H1 (cell line): Measurements from ENCODE around the gene POLR1B. TPM values are rescaled to one million over a fixed set of nuclear protein-coding genes. Genes with fewer than 3 reads are reported as not detected.

Experiments used
- CTCF ChIA-PET: fragments of 300-600 bp; sonication (Branson Sonifier 250); formaldehyde crosslinking; loops from one replicate; lab custom pipeline; 2021; ENCODE audit not compliant: partially characterized antibody; lab: Charles Lee
- POLR2A ChIA-PET: fragments of 300-600 bp; sonication (Branson Sonifier 250); formaldehyde crosslinking; loops from one replicate; lab custom pipeline; 2021; ENCODE audit warnings: inconsistent platforms; ENCODE audit not compliant: partially characterized antibody; lab: Charles Lee
- DNase-seq, 2 experiments: peaks; one replicate each; pipeline versions ENCODE4 v3.0.0 to v3.0.0-alpha.2; 2010 to 2022; ENCODE audit warnings: low spot score in 2 of 2, low read depth in 1 of 2, mixed read lengths in 1 of 2
- FAIRE-seq: peaks from 2 replicates; lab custom pipeline; 2011; peaks lifted over from hg19 to GRCh38; lab: Jason Lieb, UNC
- H2AFZ ChIP-seq: 2 replicates; pipeline ENCODE4 v1.8.1; 2012; ENCODE audit warnings: low read length, inconsistent platforms
- H2AK5ac ChIP-seq: 2 replicates; pipeline ENCODE4 v1.6.1; 2013; ENCODE audit warnings: low read depth, low read length
- H2BK120ac ChIP-seq: replicated peaks from 2 replicates; pipeline ENCODE3; 2013; ENCODE audit warnings: low read depth, low read length, inconsistent platforms
- H2BK12ac ChIP-seq: 2 replicates; pipeline ENCODE4 v1.6.1; 2013; ENCODE audit warnings: low read depth, low read length
- H2BK15ac ChIP-seq: 2 replicates; pipeline ENCODE4 v1.6.1; 2013; ENCODE audit warnings: low read length
- H2BK20ac ChIP-seq: 2 replicates; pipeline ENCODE4 v1.6.1; 2013; ENCODE audit warnings: low read length
- H2BK5ac ChIP-seq: 2 replicates; pipeline ENCODE4 v1.6.1; 2013; ENCODE audit warnings: low read depth, low read length
- H3K14ac ChIP-seq: 2 replicates; pipeline ENCODE4 v1.6.1; 2013; ENCODE audit warnings: inconsistent platforms; ENCODE audit not compliant: insufficient read length
- H3K18ac ChIP-seq: 2 replicates; pipeline ENCODE4 v1.6.1; 2013; ENCODE audit warnings: low read length; ENCODE audit errors: extremely low read depth
- H3K23ac ChIP-seq: 2 replicates; pipeline ENCODE4 v1.6.1; 2013; ENCODE audit warnings: inconsistent platforms; ENCODE audit not compliant: insufficient read length
- H3K23me2 ChIP-seq: 2 replicates; pipeline ENCODE4 v1.6.1; 2013; ENCODE audit warnings: low read depth, low read length
- H3K27ac ChIP-seq: 2 replicates; pipeline ENCODE4 v1.6.1; 2011; ENCODE audit warnings: low read depth, low read length, inconsistent platforms
- H3K27me3 ChIP-seq, 4 experiments: replicated peaks in 1 of 4; 1 replicate in 1 of 4; 2 replicates in 3 of 4; pipeline versions ENCODE4 v1.6.1 to v1.8.1; 2011 to 2013; ENCODE audit warnings: low read length in 3 of 4, mild to moderate bottlenecking in 3 of 4, inconsistent platforms in 2 of 4, mixed read lengths in 2 of 4, moderate library complexity in 1 of 4; ENCODE audit not compliant: control insufficient read depth in 3 of 4, insufficient read depth in 3 of 4; ENCODE audit errors: extremely low read depth in 1 of 4
- H3K36me3 ChIP-seq, 4 experiments: 2 replicates each; pipeline versions ENCODE4 v1.6.1 to v1.8.1; 2011 to 2013; ENCODE audit warnings: mild to moderate bottlenecking in 4 of 4, low read length in 3 of 4, moderate library complexity in 2 of 4, control low read depth in 1 of 4, inconsistent platforms in 1 of 4; ENCODE audit not compliant: insufficient read depth in 4 of 4, control insufficient read depth in 2 of 4
- H3K4ac ChIP-seq: replicated peaks from 2 replicates; pipeline ENCODE3; 2013; ENCODE audit warnings: low read length, low read depth, mixed read lengths, inconsistent platforms; ENCODE audit not compliant: insufficient read length
- H3K4me1 ChIP-seq, 4 experiments: replicated peaks in 1 of 4; 1 replicate in 1 of 4; 2 replicates in 3 of 4; pipeline versions ENCODE4 v1.6.1 to v1.8.1; 2011 to 2013; ENCODE audit warnings: low read length in 3 of 4, inconsistent platforms in 2 of 4, mixed read lengths in 1 of 4; ENCODE audit not compliant: insufficient read depth in 4 of 4, control insufficient read depth in 3 of 4
- H3K4me2 ChIP-seq, 2 experiments: 2 replicates each; pipeline versions ENCODE4 v1.6.1 to v1.8.1; 2011 to 2013; ENCODE audit warnings: low read depth in 2 of 2, low read length in 2 of 2, control low read depth in 1 of 2, inconsistent platforms in 1 of 2, mild to moderate bottlenecking in 1 of 2; ENCODE audit not compliant: insufficient read depth in 1 of 2
- H3K4me3 ChIP-seq, 4 experiments: fragments of 200-600, 300-600 bp in 1 of 4; sonication (generic), shearing (Covaris generic), sonication (Bioruptor Twin) in 1 of 4; 2 replicates each; pipeline versions ENCODE4 v1.5.1 to v1.8.1; 2011 to 2016; ENCODE audit warnings: low read length in 4 of 4, low read depth in 3 of 4, control low read depth in 2 of 4, inconsistent platforms in 2 of 4, mild to moderate bottlenecking in 2 of 4, mixed read lengths in 1 of 4, moderate library complexity in 1 of 4; ENCODE audit not compliant: insufficient read depth in 2 of 4; ENCODE audit errors: extremely low read depth in 1 of 4
- H3K56ac ChIP-seq: replicated peaks from 2 replicates; pipeline ENCODE3; 2013; ENCODE audit warnings: low read depth, mild to moderate bottlenecking, mixed read lengths, low read length, inconsistent platforms; ENCODE audit not compliant: insufficient read length
- H3K79me1 ChIP-seq: 2 replicates; pipeline ENCODE4 v1.6.1; 2013; ENCODE audit warnings: low read depth, low read length, control low read depth
- H3K79me2 ChIP-seq, 2 experiments: 2 replicates each; pipeline versions ENCODE4 v1.6.1 to v1.8.1; 2012 to 2013; ENCODE audit warnings: low read length in 2 of 2, mild to moderate bottlenecking in 2 of 2, inconsistent platforms in 1 of 2; ENCODE audit not compliant: insufficient read depth in 2 of 2, control insufficient read depth in 1 of 2
- H3K9ac ChIP-seq, 4 experiments: replicated peaks in 1 of 4; 1 replicate in 1 of 4; 2 replicates in 3 of 4; pipeline versions ENCODE4 v1.6.1 to v1.8.1; 2011 to 2013; ENCODE audit warnings: low read depth in 3 of 4, low read length in 3 of 4, control low read depth in 2 of 4, mild to moderate bottlenecking in 2 of 4, moderate library complexity in 2 of 4, inconsistent platforms in 1 of 4; ENCODE audit errors: extremely low read depth in 1 of 4
- H3K9me3 ChIP-seq, 2 experiments: 2 replicates each; pipeline versions ENCODE4 v1.6.1 to v1.8.1; 2012 to 2013; ENCODE audit warnings: mild to moderate bottlenecking in 2 of 2, moderate library complexity in 2 of 2, control low read depth in 1 of 2, inconsistent platforms in 1 of 2, low read depth in 1 of 2, low read length in 1 of 2, mixed read lengths in 1 of 2; ENCODE audit not compliant: insufficient read depth in 2 of 2
- H4K20me1 ChIP-seq, 2 experiments: replicated peaks in 1 of 2; 2 replicates each; pipeline versions ENCODE3 to v1.8.1; 2011 to 2013; ENCODE audit warnings: inconsistent platforms in 2 of 2, low read length in 2 of 2, mild to moderate bottlenecking in 1 of 2; ENCODE audit not compliant: insufficient read depth in 2 of 2, control insufficient read depth in 1 of 2
- H4K5ac ChIP-seq: 2 replicates; pipeline ENCODE4 v1.6.1; 2013; ENCODE audit warnings: low read length, low read depth, mixed read lengths, inconsistent platforms; ENCODE audit not compliant: insufficient read length
- H4K8ac ChIP-seq: 2 replicates; pipeline ENCODE4 v1.8.0; 2013; ENCODE audit warnings: mild to moderate bottlenecking, moderate library complexity, low read length, inconsistent platforms; ENCODE audit not compliant: insufficient read depth; ENCODE audit errors: extremely low read depth
- H4K91ac ChIP-seq: replicated peaks from 2 replicates; pipeline ENCODE3; 2013; ENCODE audit warnings: low read length, mixed read lengths, inconsistent platforms; ENCODE audit not compliant: insufficient read length
- ASH2L ChIP-seq: fragments of 200-600, 300-600 bp; sonication (generic); IDR thresholded peaks from one replicate; pipeline ENCODE4 v1.7.1; 2017; ENCODE audit warnings: low read length
- CREB1 ChIP-seq: IDR thresholded peaks from 2 replicates; pipeline ENCODE4 v1.6.1; 2012; ENCODE audit warnings: inconsistent platforms
- FOSL1 ChIP-seq: IDR thresholded peaks from 2 replicates; pipeline ENCODE4 v1.6.1; 2011; ENCODE audit warnings: mild to moderate bottlenecking, low read depth, low read length, moderate library complexity; ENCODE audit not compliant: insufficient read depth
- GTF2F1 ChIP-seq: IDR thresholded peaks from 2 replicates; pipeline ENCODE4 v1.6.1; 2012; ENCODE audit warnings: low read depth, low read length, improper control_type of control experiment, borderline replicate concordance
- JUND ChIP-seq: IDR thresholded peaks from 2 replicates; pipeline ENCODE4 v1.6.1; 2011; ENCODE audit warnings: mild to moderate bottlenecking, improper control_type of control experiment, low read length
- POLR2A ChIP-seq, 2 experiments: IDR thresholded peaks; 1 replicate in 1 of 2; 2 replicates in 1 of 2; pipeline ENCODE4 v1.6.1; 2011; ENCODE audit warnings: low read depth in 2 of 2, low read length in 2 of 2, mild to moderate bottlenecking in 2 of 2; ENCODE audit errors: control extremely low read depth in 1 of 2
- RBBP5 ChIP-seq: IDR thresholded peaks from 2 replicates; pipeline ENCODE4 v1.7.1; 2012; ENCODE audit warnings: low read depth, mild to moderate bottlenecking, inconsistent platforms, low read length, moderate library complexity, borderline replicate concordance
- RFX5 ChIP-seq: IDR thresholded peaks from 2 replicates; pipeline ENCODE4 v1.6.1; 2011; ENCODE audit warnings: low read depth, low read length, improper control_type of control experiment, borderline replicate concordance
- SP4 ChIP-seq: IDR thresholded peaks from 2 replicates; pipeline ENCODE4 v1.6.1; 2012; ENCODE audit warnings: low read length, inconsistent platforms
- TAF1 ChIP-seq: IDR thresholded peaks from 2 replicates; pipeline ENCODE4 v1.6.1; 2011; ENCODE audit warnings: mild to moderate bottlenecking, low read depth, low read length
- WGBS, 2 experiments: shearing (Covaris generic) in 1 of 2; methylation state at CpG; one replicate each; pipeline versions ENCODE4 v1.1.6 to v1.1.7; 2013 to 2015; ENCODE audit warnings: low lambda C conversion rate in 2 of 2, mixed read lengths in 2 of 2, inconsistent platforms in 1 of 2, low coverage in 1 of 2, missing lambda C conversion rate in 1 of 2; ENCODE audit not compliant: insufficient replicate concordance in 2 of 2, insufficient coverage in 1 of 2, insufficient read length in 1 of 2; ENCODE audit errors: extremely low coverage in 1 of 2, missing lambda C conversion rate in 1 of 2; 5-methylcytosine and 5-hydroxymethylcytosine counted together
- polyA plus RNA-seq, 7 experiments: library from polyadenylated mRNA; depleted of rRNA in 3 of 7; stranded (reverse) in 5 of 7; unstranded in 2 of 7; fragments of >200 nt in 5 of 7; fragments of 200-250 nt in 2 of 7; gene quantifications; 1 replicate in 5 of 7; 2 replicates in 1 of 7; 4 replicates in 1 of 7; pipeline versions ENCODE4 v1.2.1 to v1.2.3, GENCODE V29; 2011 to 2013; ENCODE audit warnings: missing spikeins in 2 of 7, mixed read lengths in 2 of 7
- total RNA-seq: library from RNA; stranded (reverse); fragmentation: NEBNext Ultra II Directional; extraction: Animal tissue kit (Norgen Biotek cat#: 25700); gene quantifications from 2 replicates; pipeline ENCODE4 v1.2.1, GENCODE V29; 2021
- TF ChIP-seq, protein P1 (sequence below): IDR thresholded peaks from 2 replicates; pipeline ENCODE4 v1.6.1; 2012; ENCODE audit warnings: inconsistent platforms
- TF ChIP-seq, protein P2 (sequence below): IDR thresholded peaks from 2 replicates; pipeline ENCODE4 v1.6.1; 2012; ENCODE audit warnings: inconsistent platforms

POLR1B gene
- total and polyA plus RNA-seq, 2 of the 8 experiments (the other 6 are each of a cell fraction or from before 2014, with no cell fraction given), result 24.3 to 69.4 TPM

DNA sequence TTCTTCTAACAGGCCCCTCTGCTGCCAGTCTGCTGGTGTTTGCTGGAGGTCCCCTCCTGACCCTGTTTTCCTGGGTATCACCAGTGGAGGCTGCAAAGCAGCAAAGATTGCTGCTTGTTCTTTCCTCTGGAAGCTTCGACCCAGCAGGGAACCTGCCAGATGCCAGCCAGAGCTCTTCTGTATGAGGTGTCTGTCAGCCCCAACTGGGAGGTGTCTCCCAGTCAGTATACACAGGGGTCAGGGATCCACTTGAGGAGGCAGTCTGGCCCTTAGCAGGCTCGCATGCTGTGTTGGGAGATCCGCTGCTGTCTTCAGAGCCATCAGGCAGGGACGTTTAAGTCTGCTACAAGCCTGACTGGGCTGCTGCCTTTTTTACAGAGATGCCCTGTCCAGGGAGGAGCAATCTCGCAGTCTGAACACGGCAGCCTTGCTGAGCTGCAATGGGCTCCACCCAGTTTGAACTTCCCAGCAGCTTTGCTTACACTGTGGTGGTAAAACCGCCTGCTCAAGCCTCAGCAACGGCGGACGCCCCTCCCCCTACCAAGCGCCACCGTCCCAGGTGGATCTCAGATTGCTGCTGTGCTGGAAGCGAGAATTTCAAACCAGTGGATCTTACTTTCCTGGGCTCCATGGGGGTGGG is 72.1 kb downstream of the POLR1B start:
- Histone ChIP-seq H3K4me1 (peaks cover 2 to 10% (median 3%) of the 10 kb centered on the region in 4 experiments), H2AFZ (peak overlapping the region; percentile 99), H3K4me2 (peak overlapping the region; percentile 41 to 61; a peak in 3 of 4 replicates), H2BK5ac (peak overlapping the region; percentile 18; the same call in 1 of the 2 replicates), H4K91ac (no peak overlapping the region), H3K56ac (no peak overlapping the region), H3K4ac (no peak overlapping the region), H3K23me2 (no peaks in the 10 kb centered on the region), H2BK15ac (no peak overlapping the region; the same call in 1 of the 2 replicates), H3K79me1 (no peaks in the 10 kb centered on the region), H2BK120ac (no peak overlapping the region), H2AK5ac (no peak overlapping the region), H3K79me2 (no peaks in the 10 kb centered on the region), H3K18ac (peak overlapping the region; percentile 60; the same call in 1 of the 2 replicates), H2BK20ac (no peak overlapping the region), H2BK12ac (0 out of 2 replicates have a peak overlapping the region, but pooled peaks have one; percentile 87), H4K20me1 (no peaks in the 10 kb centered on the region), H4K5ac (peak overlapping the region; percentile 54), H3K9ac (no peak overlapping the region), H3K27me3 (no peaks in the 10 kb centered on the region), H3K14ac (no peak overlapping the region), H4K8ac (peak overlapping the region; percentile 62), H3K36me3 (no peaks in the 10 kb centered on the region), H3K9me3 (no peaks in the 10 kb centered on the region), H3K23ac (no peak overlapping the region), H3K27ac (no peak overlapping the region), H3K4me3 (peak overlapping the region in 3 of 4 experiments; percentile 0 to 6 (median 2); a peak in 1 of 8 replicates)
- DNase-seq, result peak in 1 of 2 experiments; percentile 67
- ChIA-PET CTCF (interaction anchor here (0.8 to 1.1 kb wide), 7 partner anchors 10 to 327 kb away, joined by 3 read pairs; partner anchors contain the start of gene SLC20A1), POLR2A (interaction anchor here (0.6 to 1.8 kb wide), 8 partner anchors 8 to 95 kb away, joined by 3 to 8 read pairs (median 4); partner anchors contain the start of gene SLC20A1)
- no peak for FAIRE-seq
- 47% methylated on average over 13 of the region's 13 CpGs; no CpG with 5 or more reads in 1 of the 2 experiments for WGBS, 2 experiments
- TF ChIP-seq RBBP5 (peak; percentile 93; the same call in 1 of the 2 replicates), RFX5 (no peak), CREB1 (no peak), FOSL1 (no peak), ASH2L (peak; percentile 81), JUND (no peak), SP4 (no peak), GTF2F1 (no peak), TAF1 (0 out of 2 replicates have a peak, but pooled peaks have one; percentile 20), POLR2A (IDR thresholded peaks at IDR 0.05; ENCODE audit: control extremely low read depth in 1 of 2, low read depth in 2 of 2, low read length in 2 of 2) (0 out of 3 replicates have a peak, but pooled peaks of 1 of the 2 experiments have one; percentile 34)
- TF ChIP-seq, protein P1, sequence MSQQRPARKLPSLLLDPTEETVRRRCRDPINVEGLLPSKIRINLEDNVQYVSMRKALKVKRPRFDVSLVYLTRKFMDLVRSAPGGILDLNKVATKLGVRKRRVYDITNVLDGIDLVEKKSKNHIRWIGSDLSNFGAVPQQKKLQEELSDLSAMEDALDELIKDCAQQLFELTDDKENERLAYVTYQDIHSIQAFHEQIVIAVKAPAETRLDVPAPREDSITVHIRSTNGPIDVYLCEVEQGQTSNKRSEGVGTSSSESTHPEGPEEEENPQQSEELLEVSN, result peak; percentile 30; the same call in 1 of the 2 replicates
- TF ChIP-seq, protein P2, sequence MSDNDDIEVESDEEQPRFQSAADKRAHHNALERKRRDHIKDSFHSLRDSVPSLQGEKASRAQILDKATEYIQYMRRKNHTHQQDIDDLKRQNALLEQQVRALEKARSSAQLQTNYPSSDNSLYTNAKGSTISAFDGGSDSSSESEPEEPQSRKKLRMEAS, result peak; percentile 61
